AG09319 (cell line): ENCODE results near the gene PDK1.
"Not testable (repeated sequence)": the region's sequence is repeated elsewhere in the genome, so short reads cannot be mapped to it uniquely, and the experiment has no call there.

ENCODE experiments used
- DNase-seq: peaks from one replicate; pipeline ENCODE4 v3.0.0-alpha.2; 2010; ENCODE audit warnings: low read depth; ENCODE audit errors: extremely low read depth
- TF ChIP-seq, protein P1 (sequence below): IDR thresholded peaks from 2 replicates; pipeline ENCODE4 v1.5.1; 2011; ENCODE audit warnings: low read depth, mild to moderate bottlenecking, inconsistent platforms, low read length, moderate library complexity

PDK1 gene

DNA sequence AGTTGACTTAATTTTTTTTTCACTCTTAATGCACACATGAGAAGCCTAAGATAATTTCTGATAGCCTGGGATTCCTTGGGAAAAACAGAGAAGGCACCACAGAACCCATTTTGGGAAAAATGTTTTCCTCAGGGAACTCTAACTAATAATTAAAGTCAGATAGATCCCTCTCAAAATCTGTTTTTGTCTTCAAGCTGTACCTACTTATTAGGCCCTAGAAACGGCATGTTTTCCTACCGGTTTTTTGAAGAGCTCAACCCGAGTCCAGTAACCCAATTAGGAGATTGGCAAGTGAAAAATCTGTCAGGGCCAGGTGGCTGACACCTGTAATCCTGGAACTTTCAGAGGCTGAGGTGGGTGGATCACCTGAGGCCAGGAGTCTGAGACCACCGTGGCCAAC is 16.1 kb upstream of the PDK1 start:
- DNase-seq: no peak
- TF ChIP-seq, protein P1, sequence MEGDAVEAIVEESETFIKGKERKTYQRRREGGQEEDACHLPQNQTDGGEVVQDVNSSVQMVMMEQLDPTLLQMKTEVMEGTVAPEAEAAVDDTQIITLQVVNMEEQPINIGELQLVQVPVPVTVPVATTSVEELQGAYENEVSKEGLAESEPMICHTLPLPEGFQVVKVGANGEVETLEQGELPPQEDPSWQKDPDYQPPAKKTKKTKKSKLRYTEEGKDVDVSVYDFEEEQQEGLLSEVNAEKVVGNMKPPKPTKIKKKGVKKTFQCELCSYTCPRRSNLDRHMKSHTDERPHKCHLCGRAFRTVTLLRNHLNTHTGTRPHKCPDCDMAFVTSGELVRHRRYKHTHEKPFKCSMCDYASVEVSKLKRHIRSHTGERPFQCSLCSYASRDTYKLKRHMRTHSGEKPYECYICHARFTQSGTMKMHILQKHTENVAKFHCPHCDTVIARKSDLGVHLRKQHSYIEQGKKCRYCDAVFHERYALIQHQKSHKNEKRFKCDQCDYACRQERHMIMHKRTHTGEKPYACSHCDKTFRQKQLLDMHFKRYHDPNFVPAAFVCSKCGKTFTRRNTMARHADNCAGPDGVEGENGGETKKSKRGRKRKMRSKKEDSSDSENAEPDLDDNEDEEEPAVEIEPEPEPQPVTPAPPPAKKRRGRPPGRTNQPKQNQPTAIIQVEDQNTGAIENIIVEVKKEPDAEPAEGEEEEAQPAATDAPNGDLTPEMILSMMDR: no peak

- TF ChIP-seq, protein P1: no peak
- no peak for DNase-seq
Measured at GRCh38 chr2:172540421-172540820, 15.5 kb upstream of the PDK1 start.

GRCh38 chr2:172545408-172546075 is 10.3 kb upstream of the PDK1 start:
- no peak for DNase-seq

DNA sequence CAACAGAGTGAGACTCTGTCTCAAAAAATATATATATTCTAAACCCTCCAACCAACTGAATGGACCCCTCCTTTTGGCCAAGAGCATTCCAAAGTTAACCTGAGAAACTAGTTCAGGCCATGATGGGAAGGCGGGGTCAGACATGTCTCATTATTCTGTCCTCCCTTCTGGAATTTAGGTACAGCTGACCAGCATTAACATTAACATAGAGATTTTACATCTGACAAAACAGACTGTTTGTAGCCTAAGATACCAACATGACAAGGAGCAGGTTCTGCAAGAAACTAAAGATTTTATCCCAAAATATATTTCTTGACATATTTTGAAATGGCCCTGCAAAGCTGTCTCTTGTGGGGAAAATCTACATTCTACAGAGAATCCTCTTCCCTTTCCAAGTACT is 6.8 kb upstream of the PDK1 start:
- TF ChIP-seq, protein P1: no peak

More at GRCh38 chr2:172545408-172546075, 10.3 kb upstream of the PDK1 start:
- TF ChIP-seq, protein P1: no peak

DNA sequence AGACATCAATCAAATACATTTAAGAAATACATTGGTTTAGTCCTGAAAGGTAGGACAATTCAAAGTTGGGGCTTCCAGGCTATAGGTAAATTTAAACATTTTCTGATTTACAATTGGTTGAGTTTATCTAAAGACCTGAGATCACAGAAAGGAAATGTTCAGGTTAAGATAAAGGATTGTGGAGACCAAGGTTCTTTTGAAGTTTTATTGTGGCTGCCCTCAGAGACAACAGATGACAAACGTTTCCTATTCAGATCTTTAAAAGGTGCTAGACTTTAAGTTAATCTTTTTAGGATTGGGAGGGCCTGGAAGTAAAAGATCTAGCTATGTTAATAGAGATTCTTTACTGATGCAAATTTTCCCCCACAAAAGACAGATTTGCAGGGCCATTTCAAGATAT is 6.1 kb upstream of the PDK1 start:
- not testable (repeated sequence) for DNase-seq

More for the DNA sequence above, 6.8 kb upstream of the PDK1 start:
- DNase-seq: no peak

GRCh38 chr2:172550419-172550818 is 5.5 kb upstream of the PDK1 start:
- DNase-seq: no peak
- TF ChIP-seq, protein P1: no peak

- TF ChIP-seq, protein P1: no peak
- no peak for DNase-seq
Measured at GRCh38 chr2:172551271-172551670, 4.6 kb upstream of the PDK1 start.
